HCT116 (cell line): ENCODE data around the gene FOXD3. TPM values are rescaled to one million over a fixed set of nuclear protein-coding genes. Genes with fewer than 3 reads are reported as not detected.

ENCODE experiments used
- ATAC-seq: fragments of 200-7000 bp; cut with Tn5 transposase; 2 replicates; pipeline ENCODE4 v1.9.1; 2020; ENCODE audit warnings: mild to moderate bottlenecking, moderate library complexity
- BruUV-seq: library from RNA; stranded (reverse); fragments of 400-500 nt; replicated peaks from 2 replicates; lab custom pipeline; 2021; lab: Mats Ljungman, UMichigan
- CTCF ChIA-PET: fragments of 300-600 bp; sonication (Branson Sonifier 250); formaldehyde crosslinking; loops from one replicate; lab custom pipeline; 2021; ENCODE audit warnings: antibody characterized with exemption; lab: Charles Lee
- POLR2A ChIA-PET: fragments of 300-600, 350-600 bp; sonication (Branson Sonifier 250); formaldehyde crosslinking; loops from one replicate; lab custom pipeline; 2021; ENCODE audit warnings: antibody characterized with exemption; lab: Charles Lee
- RAD21 ChIA-PET, 2 experiments: fragments of 300-600 bp; sonication (Branson Sonifier 250); formaldehyde crosslinking; loops; one replicate each; lab custom pipeline; 2023; ENCODE audit warnings: low total read pairs in 2 of 2; ENCODE audit not compliant: uncharacterized antibody in 2 of 2, unreplicated experiment in 2 of 2, low non-redundant PET in 1 of 2; lab: Charles Lee
- DNase-seq: peaks from one replicate; pipeline ENCODE4 v3.0.0-alpha.2; 2010; ENCODE audit warnings: low read depth, low spot score
- H2AFZ ChIP-seq: fragments of 200-600 bp; shearing (Covaris generic), sonication (generic); 2 replicates; pipeline ENCODE4 v1.6.1; 2017; ENCODE audit warnings: low read depth, mixed run types, mixed read lengths, antibody characterized with exemption, low read length; ENCODE audit not compliant: poor library complexity, severe bottlenecking
- H3K27ac ChIP-seq: 2 replicates; pipeline ENCODE4 v1.5.1; 2012; ENCODE audit warnings: low read depth, low read length
- H3K27me3 ChIP-seq: fragments of 200-600 bp; sonication (generic); 2 replicates; pipeline ENCODE4 v1.6.1; 2016; ENCODE audit warnings: mixed run types, low read length, mixed read lengths; ENCODE audit not compliant: insufficient read depth
- H3K36me3 ChIP-seq, 2 experiments: fragments of 200-500 bp in 1 of 2; fragments of 200-600 bp in 1 of 2; sonication (Bioruptor generic) in 1 of 2; sonication (generic) in 1 of 2; 2 replicates each; pipeline versions ENCODE4 v1.5.1 to v1.6.1; 2014 to 2016; ENCODE audit warnings: low read length in 2 of 2, inconsistent platforms in 1 of 2, mixed read lengths in 1 of 2, mixed run types in 1 of 2; ENCODE audit not compliant: insufficient read depth in 2 of 2, control insufficient read depth in 1 of 2
- H3K4me1 ChIP-seq, 2 experiments: fragments of 200-600 bp in 1 of 2; sonication (generic) in 1 of 2; 2 replicates each; pipeline versions ENCODE4 v1.5.1 to v1.6.1; 2012 to 2017; ENCODE audit warnings: low read length in 2 of 2, inconsistent platforms in 1 of 2, mild to moderate bottlenecking in 1 of 2, mixed read lengths in 1 of 2, mixed run types in 1 of 2, moderate library complexity in 1 of 2; ENCODE audit not compliant: insufficient read depth in 2 of 2, control insufficient read depth in 1 of 2
- H3K4me2 ChIP-seq: fragments of 200-600 bp; sonication (generic); 2 replicates; pipeline ENCODE4 v1.6.1; 2017; ENCODE audit warnings: mixed run types, low read length, mixed read lengths
- H3K4me3 ChIP-seq, 2 experiments: fragments of 200-600 bp in 1 of 2; sonication (generic) in 1 of 2; replicated peaks in 1 of 2; 2 replicates each; pipeline ENCODE4 v1.5.1; 2011 to 2016; ENCODE audit warnings: low read length in 2 of 2, control low read depth in 1 of 2, low read depth in 1 of 2, mild to moderate bottlenecking in 1 of 2, mixed read lengths in 1 of 2, mixed run types in 1 of 2
- H3K79me2 ChIP-seq: fragments of 200-600 bp; sonication (generic); 2 replicates; pipeline ENCODE4 v1.6.1; 2017; ENCODE audit warnings: mild to moderate bottlenecking, mixed run types, low read length, moderate library complexity, mixed read lengths; ENCODE audit not compliant: insufficient read depth
- H3K9ac ChIP-seq: fragments of 200-600 bp; sonication (generic); 2 replicates; pipeline ENCODE4 v1.6.1; 2016; ENCODE audit warnings: low read length, mixed read lengths
- H3K9me2 ChIP-seq: fragments of 200-600 bp; sonication (generic), shearing (Covaris generic); 2 replicates; pipeline ENCODE4 v1.6.1; 2017; ENCODE audit warnings: mixed run types, mild to moderate bottlenecking, moderate library complexity; ENCODE audit not compliant: insufficient read depth
- H3K9me3 ChIP-seq, 2 experiments: fragments of 200-500 bp in 1 of 2; fragments of 200-600 bp in 1 of 2; sonication (Bioruptor generic) in 1 of 2; sonication (generic) in 1 of 2; 2 replicates each; pipeline ENCODE4 v1.6.1; 2014 to 2017; ENCODE audit warnings: low read length in 2 of 2, mixed read lengths in 2 of 2, inconsistent platforms in 1 of 2, low read depth in 1 of 2, mild to moderate bottlenecking in 1 of 2, mixed run types in 1 of 2, moderate library complexity in 1 of 2; ENCODE audit not compliant: control insufficient read depth in 1 of 2, insufficient read depth in 1 of 2
- H4K20me1 ChIP-seq: fragments of 200-600 bp; sonication (generic), shearing (Covaris generic); 2 replicates; pipeline ENCODE4 v1.6.1; 2017; ENCODE audit warnings: mixed run types, mild to moderate bottlenecking, moderate library complexity; ENCODE audit not compliant: insufficient read depth
- CBX3 ChIP-seq: IDR thresholded peaks from 2 replicates; pipeline ENCODE4 v1.6.1; 2012; ENCODE audit warnings: low read depth
- CEBPB ChIP-seq: IDR thresholded peaks from 2 replicates; pipeline ENCODE4 v1.6.1; 2012; ENCODE audit warnings: low read depth
- ELF1 ChIP-seq: IDR thresholded peaks from 2 replicates; pipeline ENCODE4 v1.6.1; 2012; ENCODE audit warnings: low read depth, borderline replicate concordance
- EZH2 ChIP-seq: fragments of 200-600 bp; sonication (generic); IDR thresholded peaks from 2 replicates; pipeline ENCODE4 v1.6.1; 2017; ENCODE audit warnings: antibody characterized with exemption, mixed run types
- FOSL1 ChIP-seq: IDR thresholded peaks from 2 replicates; pipeline ENCODE4 v1.6.1; 2012; ENCODE audit warnings: low read depth
- JUND ChIP-seq: IDR thresholded peaks from 2 replicates; pipeline ENCODE4 v1.6.1; 2012
- POLR2AphosphoS5 ChIP-seq: IDR thresholded peaks from 2 replicates; pipeline ENCODE4 v1.6.1; 2011; ENCODE audit warnings: mild to moderate bottlenecking, low read depth, low read length, moderate library complexity
- RAD21 ChIP-seq: IDR thresholded peaks from 2 replicates; pipeline ENCODE4 v1.6.1; 2012; ENCODE audit warnings: low read depth, mild to moderate bottlenecking
- SRF ChIP-seq: IDR thresholded peaks from 2 replicates; pipeline ENCODE4 v1.6.1; 2012; ENCODE audit warnings: low read depth
- TCF7L2 ChIP-seq: IDR thresholded peaks from 2 replicates; pipeline ENCODE4 v1.7.0; 2011; ENCODE audit warnings: borderline replicate concordance, inconsistent platforms; ENCODE audit not compliant: insufficient read depth, insufficient read length; ENCODE audit errors: extremely low read depth
- YY1 ChIP-seq: IDR thresholded peaks from 2 replicates; pipeline ENCODE4 v1.6.1; 2011; ENCODE audit warnings: low read length, low read depth, moderate library complexity, mild to moderate bottlenecking; ENCODE audit not compliant: insufficient replicate concordance; ENCODE audit errors: extremely low read depth
- ZFX ChIP-seq: fragments of 450-650 bp; IDR thresholded peaks from 2 replicates; pipeline ENCODE4 v1.6.1; 2017
- intact Hi-C: fragments of 100-400 bp; cut with micrococcal nuclease; formaldehyde crosslinking; loops from 2 replicates; pipeline ENCODE4 v1.10.0; 2022
- total RNA-seq: library from RNA; stranded (reverse); gene quantifications from one replicate; pipeline ENCODE4 v1.2.1, GENCODE V29; 2021; ENCODE audit not compliant: unreplicated experiment
- TF ChIP-seq, protein P1 (sequence below): IDR thresholded peaks from 2 replicates; pipeline ENCODE4 v1.6.1; 2011; ENCODE audit warnings: mild to moderate bottlenecking, low read length, moderate library complexity; ENCODE audit not compliant: insufficient replicate concordance; ENCODE audit errors: extremely low read depth
- TF ChIP-seq, protein P2 (sequence below): IDR thresholded peaks from 2 replicates; pipeline ENCODE4 v1.6.1; 2012
- TF ChIP-seq, protein P3 (sequence below): IDR thresholded peaks from 2 replicates; pipeline ENCODE4 v1.6.1; 2012

The FOXD3 gene
- total RNA-seq, 1 experiment from 2014 or later = 0.17 TPM

- H3K4me3 ChIP-seq = no peak overlapping the region
- no peak overlapping the region for H3K4me2 ChIP-seq
- no TSS peak for BruUV-seq
- no peaks in the 10 kb centered on the region for H3K36me3 ChIP-seq
- intact Hi-C loops = no loop called here
- ATAC-seq (no peak), DNase-seq (no peak)
- H3K9me3 ChIP-seq = no peaks in the 10 kb centered on the region
- H3K27ac ChIP-seq = no peak overlapping the region
- ChIA-PET RAD21 (no interaction called here), CTCF (no interaction called here), POLR2A (no interaction called here)
- H4K20me1 ChIP-seq = 0 out of 2 replicates have a peak, but pooled peaks cover 4% of the 10 kb centered on the region
- H3K9ac ChIP-seq = no peak overlapping the region
- TF ChIP-seq JUND = no peak
- no peak for TF ChIP-seq YY1
- TF ChIP-seq, protein P1, sequence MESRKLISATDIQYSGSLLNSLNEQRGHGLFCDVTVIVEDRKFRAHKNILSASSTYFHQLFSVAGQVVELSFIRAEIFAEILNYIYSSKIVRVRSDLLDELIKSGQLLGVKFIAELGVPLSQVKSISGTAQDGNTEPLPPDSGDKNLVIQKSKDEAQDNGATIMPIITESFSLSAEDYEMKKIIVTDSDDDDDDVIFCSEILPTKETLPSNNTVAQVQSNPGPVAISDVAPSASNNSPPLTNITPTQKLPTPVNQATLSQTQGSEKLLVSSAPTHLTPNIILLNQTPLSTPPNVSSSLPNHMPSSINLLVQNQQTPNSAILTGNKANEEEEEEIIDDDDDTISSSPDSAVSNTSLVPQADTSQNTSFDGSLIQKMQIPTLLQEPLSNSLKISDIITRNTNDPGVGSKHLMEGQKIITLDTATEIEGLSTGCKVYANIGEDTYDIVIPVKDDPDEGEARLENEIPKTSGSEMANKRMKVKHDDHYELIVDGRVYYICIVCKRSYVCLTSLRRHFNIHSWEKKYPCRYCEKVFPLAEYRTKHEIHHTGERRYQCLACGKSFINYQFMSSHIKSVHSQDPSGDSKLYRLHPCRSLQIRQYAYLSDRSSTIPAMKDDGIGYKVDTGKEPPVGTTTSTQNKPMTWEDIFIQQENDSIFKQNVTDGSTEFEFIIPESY = no peak
- TF ChIP-seq ZFX = no peak
- no peak for TF ChIP-seq TCF7L2
- TF ChIP-seq, protein P2, sequence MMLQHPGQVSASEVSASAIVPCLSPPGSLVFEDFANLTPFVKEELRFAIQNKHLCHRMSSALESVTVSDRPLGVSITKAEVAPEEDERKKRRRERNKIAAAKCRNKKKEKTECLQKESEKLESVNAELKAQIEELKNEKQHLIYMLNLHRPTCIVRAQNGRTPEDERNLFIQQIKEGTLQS = no peak
- TF ChIP-seq POLR2AphosphoS5 = no peak
- no peak for TF ChIP-seq ELF1
- TF ChIP-seq EZH2 = no peak
- no peak for TF ChIP-seq RAD21
- TF ChIP-seq FOSL1 = no peak
- TF ChIP-seq, protein P3, sequence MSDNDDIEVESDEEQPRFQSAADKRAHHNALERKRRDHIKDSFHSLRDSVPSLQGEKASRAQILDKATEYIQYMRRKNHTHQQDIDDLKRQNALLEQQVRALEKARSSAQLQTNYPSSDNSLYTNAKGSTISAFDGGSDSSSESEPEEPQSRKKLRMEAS = no peak
- TF ChIP-seq SRF = no peak
- TF ChIP-seq CEBPB = no peak
- TF ChIP-seq CBX3 = no peak
- H2AFZ ChIP-seq = no peak overlapping the region
- no peaks in the 10 kb centered on the region for H3K27me3 ChIP-seq
- no peaks in the 10 kb centered on the region for H3K4me1 ChIP-seq
- H3K79me2 ChIP-seq = no peaks in the 10 kb centered on the region
- H3K9me2 ChIP-seq = no peaks in the 10 kb centered on the region
These were observed 47.4 kb upstream of the FOXD3 start for GRCh38 chr1:63274979-63275378.
